GM10266 (cell line): ENCODE data around the gene DEPDC7.

Experiments used
- DNase-seq: peaks from one replicate; pipeline ENCODE4 v3.0.0; 2012; ENCODE audit errors: extremely low spot score
- CTCF ChIP-seq: IDR thresholded peaks from 2 replicates; pipeline ENCODE4 v1.5.1; 2012; ENCODE audit warnings: mild to moderate bottlenecking, low read depth; ENCODE audit not compliant: control insufficient read depth, insufficient read depth; ENCODE audit errors: missing control alignments

The DEPDC7 gene

GRCh38 chr11:33072465-33072864 is 56.8 kb downstream of the DEPDC7 start:
- DNase-seq = no peak
- no peak for TF ChIP-seq CTCF
